Panc1 (cell line): ENCODE data around the gene RBP5.

Experiments
- CTCF ChIP-seq: fragments of 450-650 bp; IDR thresholded peaks from 2 replicates; pipeline ENCODE4 v1.5.1; 2017; ENCODE audit warnings: mild to moderate bottlenecking
- POLR2AphosphoS5 ChIP-seq: IDR thresholded peaks from 2 replicates; pipeline ENCODE4 v1.6.1; 2012; ENCODE audit warnings: mild to moderate bottlenecking, low read depth, low read length, moderate library complexity
- TCF7L2 ChIP-seq: IDR thresholded peaks from 2 replicates; pipeline ENCODE4 v1.6.1; 2011; ENCODE audit warnings: mild to moderate bottlenecking, low read depth, low read length, inconsistent platforms
- TF ChIP-seq, protein P1 (sequence below), 2 experiments: IDR thresholded peaks; 2 replicates each; pipeline ENCODE4 v1.6.1; 2011 to 2012; ENCODE audit warnings: low read depth in 2 of 2, control low read depth in 1 of 2, low read length in 1 of 2, mild to moderate bottlenecking in 1 of 2, moderate library complexity in 1 of 2; ENCODE audit not compliant: insufficient read depth in 1 of 2

DNA sequence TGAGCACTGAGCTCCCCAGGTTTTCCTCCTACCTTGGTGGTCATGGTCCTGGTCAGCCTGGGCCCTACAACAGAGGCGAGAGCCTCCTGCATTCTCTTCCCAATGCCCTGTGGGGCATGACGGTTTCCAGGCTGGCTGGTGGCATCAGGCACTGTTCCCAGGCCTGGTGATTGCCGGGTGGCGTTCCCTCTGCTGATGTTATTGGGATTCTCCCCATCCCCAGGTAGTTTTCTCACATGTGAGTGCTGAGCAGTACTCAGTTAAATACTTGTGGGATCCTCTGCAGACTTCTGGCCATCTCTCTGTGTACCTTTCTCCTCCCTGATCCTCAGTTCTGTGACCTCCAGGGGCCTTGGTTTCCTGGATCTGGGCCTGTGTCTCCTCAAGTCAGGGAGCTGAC lies 52.2 kb downstream of the RBP5 start:
- TF ChIP-seq CTCF (no peak), TCF7L2 (no peak), POLR2AphosphoS5 (no peak)
- TF ChIP-seq, protein P1, sequence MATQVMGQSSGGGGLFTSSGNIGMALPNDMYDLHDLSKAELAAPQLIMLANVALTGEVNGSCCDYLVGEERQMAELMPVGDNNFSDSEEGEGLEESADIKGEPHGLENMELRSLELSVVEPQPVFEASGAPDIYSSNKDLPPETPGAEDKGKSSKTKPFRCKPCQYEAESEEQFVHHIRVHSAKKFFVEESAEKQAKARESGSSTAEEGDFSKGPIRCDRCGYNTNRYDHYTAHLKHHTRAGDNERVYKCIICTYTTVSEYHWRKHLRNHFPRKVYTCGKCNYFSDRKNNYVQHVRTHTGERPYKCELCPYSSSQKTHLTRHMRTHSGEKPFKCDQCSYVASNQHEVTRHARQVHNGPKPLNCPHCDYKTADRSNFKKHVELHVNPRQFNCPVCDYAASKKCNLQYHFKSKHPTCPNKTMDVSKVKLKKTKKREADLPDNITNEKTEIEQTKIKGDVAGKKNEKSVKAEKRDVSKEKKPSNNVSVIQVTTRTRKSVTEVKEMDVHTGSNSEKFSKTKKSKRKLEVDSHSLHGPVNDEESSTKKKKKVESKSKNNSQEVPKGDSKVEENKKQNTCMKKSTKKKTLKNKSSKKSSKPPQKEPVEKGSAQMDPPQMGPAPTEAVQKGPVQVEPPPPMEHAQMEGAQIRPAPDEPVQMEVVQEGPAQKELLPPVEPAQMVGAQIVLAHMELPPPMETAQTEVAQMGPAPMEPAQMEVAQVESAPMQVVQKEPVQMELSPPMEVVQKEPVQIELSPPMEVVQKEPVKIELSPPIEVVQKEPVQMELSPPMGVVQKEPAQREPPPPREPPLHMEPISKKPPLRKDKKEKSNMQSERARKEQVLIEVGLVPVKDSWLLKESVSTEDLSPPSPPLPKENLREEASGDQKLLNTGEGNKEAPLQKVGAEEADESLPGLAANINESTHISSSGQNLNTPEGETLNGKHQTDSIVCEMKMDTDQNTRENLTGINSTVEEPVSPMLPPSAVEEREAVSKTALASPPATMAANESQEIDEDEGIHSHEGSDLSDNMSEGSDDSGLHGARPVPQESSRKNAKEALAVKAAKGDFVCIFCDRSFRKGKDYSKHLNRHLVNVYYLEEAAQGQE (IDR thresholded peaks at IDR 0.05; ENCODE audit: insufficient read depth in 1 of 2, low read depth in 2 of 2, low read length in 1 of 2): no peak
